Activated CD4-positive, CD25-positive, alpha-beta regulatory T cell treated with anti-CD3 and anti-CD28 coated beads, Interleukin-2, amount 50 U/mL, for 16 hours (primary cell): ENCODE measurements around the gene PODNL1.
"Not testable (repeated sequence)": the region's sequence is repeated elsewhere in the genome, so short reads cannot be mapped to it uniquely, and the experiment has no call there.

Experiments used
- DNase-seq: peaks from one replicate; pipeline ENCODE4 v3.0.0-alpha.2; 2020; ENCODE audit warnings: low read depth, low spot score

The PODNL1 gene

DNA sequence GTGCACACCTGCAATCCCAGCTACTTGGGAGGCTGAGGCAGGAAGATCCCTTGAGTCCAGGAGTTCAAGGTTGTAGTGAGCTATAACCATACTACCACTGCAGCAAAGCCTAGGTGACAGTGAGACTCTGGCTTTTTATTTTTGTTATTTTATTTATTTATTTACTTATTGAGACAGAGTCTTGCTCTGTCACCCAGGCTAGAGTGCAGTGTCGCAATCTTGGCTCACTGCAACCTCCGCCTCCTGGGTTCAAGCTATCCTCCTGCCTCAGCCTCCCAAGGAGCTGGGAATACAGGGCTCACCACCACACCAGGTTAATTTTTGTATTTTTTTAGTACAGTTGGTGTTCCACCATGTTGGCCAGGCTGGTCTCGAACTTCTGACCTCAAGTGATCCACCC is 35.3 kb upstream of the PODNL1 start:
- DNase-seq: not testable (repeated sequence)

- DNase-seq: no peak
Observed at GRCh38 chr19:13972368-13973155, 34.3 kb upstream of the PODNL1 start.

- DNase-seq: not testable (repeated sequence)
Observed at GRCh38 chr19:13971868-13972267, 33.7 kb upstream of the PODNL1 start.

DNA sequence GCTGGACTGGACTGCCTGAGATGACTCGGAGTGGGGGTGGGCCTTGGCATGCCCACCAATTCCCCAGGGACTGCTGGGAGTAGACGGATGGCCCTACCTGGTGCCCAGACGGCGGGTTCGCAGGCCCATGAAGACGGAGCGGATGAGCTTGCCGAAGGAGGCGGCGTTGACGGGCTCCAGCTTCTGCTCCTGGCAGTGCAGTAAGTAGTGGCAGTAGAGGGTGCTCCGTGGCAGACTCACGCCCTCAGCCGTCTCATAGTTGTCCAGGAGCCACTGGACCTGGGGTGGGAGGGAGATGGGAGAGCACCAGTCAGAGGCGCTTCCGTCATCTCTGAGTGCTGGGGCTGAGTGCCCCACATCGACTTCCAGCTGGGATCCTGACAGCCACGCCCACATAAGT is 31.7 kb upstream of the PODNL1 start:
- DNase-seq: no peak

- DNase-seq: no peak
Observed at GRCh38 chr19:13968999-13969398, 30.8 kb upstream of the PODNL1 start.

GRCh38 chr19:13968383-13968935 is 30.2 kb upstream of the PODNL1 start:
- DNase-seq: no peak

DNA sequence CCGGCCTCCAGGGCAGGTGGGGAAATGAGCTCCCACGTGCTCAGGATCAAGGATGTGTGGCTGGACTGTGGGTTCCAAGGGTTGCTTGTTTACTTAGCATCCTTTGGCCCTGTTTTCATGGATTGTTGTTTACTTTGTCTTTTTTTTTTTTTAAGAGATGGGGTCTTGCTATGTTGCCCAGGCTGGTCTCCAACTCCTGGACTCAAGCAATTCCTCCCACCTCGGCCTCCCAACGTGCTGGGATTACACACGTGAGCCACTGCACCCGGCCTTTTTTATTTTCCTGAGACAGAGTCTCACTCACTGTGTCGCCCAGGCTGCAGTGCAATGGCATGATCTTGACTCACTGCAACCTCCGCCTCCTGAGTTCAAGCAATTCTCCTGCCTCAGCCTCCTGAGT is 29.0 kb upstream of the PODNL1 start:
- not testable (repeated sequence) for DNase-seq

GRCh38 chr19:13966684-13967128 is 28.5 kb upstream of the PODNL1 start:
- DNase-seq: no peak

DNA sequence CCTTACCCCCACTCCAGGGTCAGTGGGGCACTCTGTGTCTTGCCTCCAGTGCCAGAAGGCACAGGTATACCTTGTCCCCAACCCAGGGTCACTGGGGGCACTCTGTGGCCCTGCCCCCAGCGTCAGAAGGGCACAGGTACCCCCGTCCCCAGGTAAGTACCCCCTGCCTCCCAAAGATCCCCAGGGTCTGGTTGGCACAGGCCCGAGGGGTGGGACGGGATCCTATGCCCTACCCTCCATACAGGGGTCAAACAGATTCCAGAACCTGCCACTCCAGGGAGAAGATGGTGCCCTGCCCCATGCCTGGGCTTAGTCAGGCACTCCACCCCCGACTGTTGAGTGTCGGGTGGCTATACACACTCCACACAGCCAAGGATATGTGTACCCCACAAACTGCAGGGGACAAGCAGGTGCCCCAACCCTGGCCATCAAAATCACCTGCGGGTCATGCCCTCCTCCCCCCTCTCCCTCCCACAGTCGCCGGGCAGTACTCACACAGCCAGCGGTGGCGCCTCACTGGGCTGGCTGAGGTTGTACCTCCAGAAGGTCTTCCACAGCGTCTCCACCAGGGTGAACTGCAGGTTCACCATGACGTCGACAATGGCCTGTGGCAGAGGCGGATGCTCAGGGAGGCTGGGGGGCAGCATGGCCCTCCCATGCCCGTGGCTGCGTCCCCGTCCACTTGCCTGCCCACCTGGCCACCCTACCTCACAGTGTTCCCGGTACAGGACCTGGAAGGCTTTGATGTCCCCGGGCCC is 27.9 kb upstream of the PODNL1 start:
- DNase-seq: no peak

- DNase-seq: no peak
Observed at GRCh38 chr19:13965377-13965896, 27.2 kb upstream of the PODNL1 start.

DNA sequence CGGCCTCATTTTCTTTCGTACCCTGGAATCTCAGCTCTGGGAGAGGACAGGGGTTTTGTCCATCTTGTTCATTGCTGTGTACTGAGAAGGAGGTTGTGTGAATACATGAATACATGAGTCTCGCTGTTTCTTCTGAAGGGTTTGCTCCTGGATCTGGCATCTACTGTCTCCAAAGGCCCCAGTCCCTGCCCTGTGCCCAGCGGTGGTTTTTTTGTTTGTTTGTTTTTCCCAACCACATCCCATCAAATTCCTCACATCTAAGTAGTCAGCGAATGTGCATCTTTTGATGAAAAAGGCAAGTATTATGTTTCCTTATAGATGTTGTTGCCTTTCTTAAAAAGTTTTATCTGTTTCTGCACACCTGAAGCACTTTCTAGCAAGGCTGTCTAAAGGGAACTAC is 26.6 kb upstream of the PODNL1 start:
- DNase-seq: no peak

DNA sequence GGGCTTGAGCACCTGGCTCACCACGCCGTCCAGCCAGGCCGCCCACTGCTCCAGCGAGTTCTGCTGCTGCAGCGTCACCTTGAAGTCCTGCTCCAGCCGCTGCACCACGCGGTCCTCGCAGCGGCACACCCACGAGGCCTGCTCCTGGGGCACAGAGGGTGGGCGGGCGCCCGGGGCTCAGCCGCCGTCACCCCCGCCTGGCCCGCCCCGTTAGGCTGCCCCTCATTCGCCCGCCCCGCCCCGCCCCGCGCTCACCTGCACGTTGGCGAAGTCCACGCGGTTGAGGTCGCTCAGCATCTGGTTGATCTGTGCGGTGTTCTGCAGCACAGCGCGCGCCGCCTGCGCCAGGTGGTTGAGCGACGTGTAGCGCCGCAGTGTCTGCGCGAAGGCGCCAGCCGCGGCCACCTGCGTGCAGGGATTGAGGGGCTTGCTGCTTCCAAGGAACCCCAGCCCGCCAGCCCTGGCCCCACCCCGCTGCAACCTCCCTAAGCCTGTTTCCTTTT is 25.4 kb upstream of the PODNL1 start:
- DNase-seq: no peak

DNA sequence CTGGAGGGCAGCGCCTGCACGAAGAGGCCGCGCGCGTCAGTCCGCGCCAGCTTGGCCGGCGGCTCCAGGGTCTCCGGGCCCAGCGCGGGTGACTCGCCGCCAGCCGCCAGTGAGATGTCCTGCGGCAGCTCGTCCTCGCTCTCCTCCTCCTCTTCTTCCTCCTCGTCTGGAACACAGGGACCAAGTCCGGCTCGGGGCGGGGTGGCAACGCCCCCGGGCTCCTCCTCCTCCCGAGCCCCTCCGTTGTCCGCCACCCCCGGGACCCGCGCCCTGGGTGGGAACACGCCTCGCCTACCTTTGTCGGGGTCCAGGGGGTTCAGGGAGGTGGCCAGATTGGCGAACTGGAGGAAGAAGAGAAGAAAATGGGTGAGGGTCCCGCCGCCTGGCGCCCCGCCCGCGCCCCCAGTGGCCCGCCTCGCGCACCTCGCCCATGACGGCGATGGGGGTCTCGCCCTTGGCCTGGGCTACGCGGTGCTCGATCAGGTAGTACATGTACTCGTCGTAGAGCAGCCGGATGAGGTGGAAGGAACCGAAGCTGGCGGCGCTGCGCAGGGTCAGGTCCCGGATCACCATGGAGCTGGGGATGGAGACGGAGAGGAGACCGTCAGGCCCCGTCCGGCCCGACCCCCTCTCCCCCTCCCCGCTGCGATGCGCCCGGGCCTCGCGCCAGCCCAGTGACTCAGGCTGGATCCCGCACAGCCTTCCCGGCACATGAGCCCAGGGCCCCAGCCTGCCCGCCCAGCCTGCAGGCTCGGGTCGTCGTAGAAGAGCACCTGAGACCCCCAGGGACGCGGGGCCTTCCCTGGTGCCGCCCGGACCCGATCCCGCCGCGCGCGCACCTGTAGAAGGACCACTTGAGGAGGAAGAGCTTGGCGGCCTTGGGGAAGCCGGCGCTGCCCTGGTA is 24.7 kb upstream of the PODNL1 start:
- DNase-seq: no peak

DNA sequence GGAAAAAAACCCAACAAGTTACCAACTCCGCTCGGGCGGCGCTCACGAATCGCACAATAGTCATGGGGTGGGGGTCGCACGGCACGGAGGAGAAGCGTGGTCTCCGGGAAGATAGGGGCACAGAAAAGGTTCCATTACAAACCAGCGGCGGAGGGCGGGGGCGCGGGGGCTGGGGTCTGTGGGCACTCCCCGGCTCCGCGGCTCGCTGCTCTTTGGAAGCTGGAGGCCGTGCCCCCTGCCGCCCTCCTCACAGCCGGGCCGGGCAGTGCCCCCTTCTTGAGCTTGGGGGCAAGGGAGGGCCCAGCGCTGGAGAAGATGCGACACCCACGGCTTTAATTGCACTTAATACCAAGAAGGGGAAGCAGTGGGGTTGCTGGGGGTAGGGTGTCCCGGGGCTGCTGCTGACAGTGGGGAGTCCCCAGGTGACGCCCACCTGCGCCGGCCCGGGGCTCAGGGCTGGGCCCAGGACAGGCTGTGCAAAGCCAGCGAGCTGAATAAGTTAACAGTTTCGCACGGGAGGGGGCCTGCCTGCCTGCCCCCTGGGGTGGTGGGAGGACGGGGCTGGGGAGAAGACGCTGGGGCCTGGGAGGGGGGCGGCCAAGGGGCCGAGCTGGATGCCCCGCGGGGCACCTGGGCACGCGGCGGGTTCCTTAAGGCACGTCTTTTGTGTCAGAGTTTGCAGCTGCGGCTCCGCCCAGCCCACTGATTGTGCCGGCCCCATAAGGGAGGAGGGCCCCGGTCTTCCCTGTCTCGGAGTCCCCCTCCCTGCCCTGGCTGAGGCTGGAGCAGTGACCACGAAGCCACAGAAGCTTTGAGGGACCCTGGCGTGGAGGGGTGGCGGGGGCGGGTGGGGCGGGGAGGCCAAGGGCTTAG is 23.8 kb upstream of the PODNL1 start:
- no peak for DNase-seq

- no peak for DNase-seq
Observed at GRCh38 chr19:13960863-13961784, 22.9 kb upstream of the PODNL1 start.

DNA sequence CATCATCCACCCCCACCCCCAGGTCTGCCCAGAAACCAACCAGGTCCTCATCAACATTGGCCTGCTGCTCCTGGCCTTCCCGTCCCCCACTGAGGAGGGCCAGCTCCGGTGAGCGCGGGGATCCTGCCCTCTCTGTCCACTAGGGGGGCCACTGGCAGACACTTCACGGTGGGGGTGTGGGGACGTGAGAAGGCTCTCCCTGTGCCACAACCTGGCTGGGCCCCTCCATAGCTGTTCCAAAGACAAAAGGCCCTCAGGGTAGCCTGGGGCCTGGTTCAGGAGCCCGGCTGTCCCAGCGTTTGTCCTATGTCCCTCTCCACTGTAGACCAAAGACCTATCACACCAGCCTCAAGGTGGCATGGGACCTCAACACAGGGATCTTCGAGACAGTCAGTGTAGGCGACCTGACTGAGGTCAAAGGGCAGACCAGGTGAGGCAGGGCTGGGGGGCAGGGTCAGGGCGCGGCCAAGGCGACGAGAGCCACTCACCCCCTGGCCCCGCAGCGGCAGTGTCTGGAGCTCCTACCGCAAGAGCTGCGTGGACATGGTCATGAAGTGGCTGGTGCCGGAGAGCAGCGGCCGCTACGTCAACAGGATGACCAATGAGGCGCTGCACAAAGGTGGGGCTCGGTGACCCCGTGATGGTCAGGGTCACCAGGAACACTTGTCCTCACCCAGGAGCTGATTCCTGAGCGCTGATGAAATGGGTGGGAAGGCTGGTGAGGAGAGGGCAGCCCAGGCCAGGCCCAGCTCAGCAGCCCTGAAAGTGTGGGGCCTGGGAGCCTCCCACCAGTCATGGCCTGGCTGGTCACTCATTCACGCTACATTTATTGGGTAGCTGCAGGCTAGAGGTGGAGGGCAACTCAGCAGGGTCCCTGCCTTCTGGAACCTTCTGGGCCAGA is 22.0 kb upstream of the PODNL1 start:
- no peak for DNase-seq

- DNase-seq: no peak
Observed at GRCh38 chr19:13959141-13959961, 21.1 kb upstream of the PODNL1 start.
